ENCODE measurements around the gene VSIG10L.

The VSIG10L gene

DNA sequence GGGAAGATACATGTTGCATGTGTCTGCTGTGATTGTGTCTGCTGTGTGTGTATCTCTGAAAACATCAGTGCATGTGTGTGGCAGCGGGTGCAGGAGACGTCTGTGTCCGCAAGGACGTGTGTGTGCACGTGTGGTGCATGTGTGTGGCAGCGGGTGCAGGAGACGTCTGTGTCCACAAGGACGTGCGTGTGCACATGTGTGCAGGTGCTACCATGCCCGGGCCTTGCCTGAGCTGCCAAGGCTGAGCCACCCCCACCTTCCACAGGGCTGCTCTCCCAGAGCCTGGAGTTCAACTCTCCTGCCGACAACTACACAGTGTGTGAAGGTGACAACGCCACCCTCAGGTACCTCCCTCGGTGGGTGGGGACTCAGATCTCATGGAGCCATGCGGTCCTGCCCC lies 20.1 kb downstream of the VSIG10L start:
- TF ChIP-seq GATA2 (IDR thresholded peaks at IDR 0.05; ENCODE audit: low read depth, low read length) (no peak), GATA3 (IDR thresholded peaks at IDR 0.05; ENCODE audit: low read depth, low read length) (no peak)

DNA sequence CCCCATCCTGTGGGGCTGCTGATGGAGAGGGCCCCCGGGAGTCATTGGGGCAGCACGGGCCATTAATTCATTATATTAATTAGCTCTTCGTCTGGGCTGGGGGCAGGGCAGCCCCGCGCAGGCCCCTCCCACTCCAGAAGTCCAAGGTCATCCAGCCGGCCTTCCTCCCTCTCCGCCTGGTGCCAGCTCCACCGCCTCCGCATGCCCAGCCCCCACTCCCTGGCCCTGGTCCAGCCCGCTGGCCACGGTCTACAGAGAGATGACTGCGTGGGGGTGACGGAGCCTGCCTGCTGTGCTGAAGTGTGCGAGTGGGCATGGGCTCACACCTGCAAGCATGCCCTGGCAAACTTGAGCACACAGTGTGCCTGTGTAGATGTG lies 21.7 kb downstream of the VSIG10L start:
- TF ChIP-seq GATA2 (IDR thresholded peaks at IDR 0.05; ENCODE audit: low read depth, low read length) (0 out of 2 replicates have a peak, but pooled peaks have one; percentile 3), GATA3 (IDR thresholded peaks at IDR 0.05; ENCODE audit: low read depth, low read length) (no peak)

DNA sequence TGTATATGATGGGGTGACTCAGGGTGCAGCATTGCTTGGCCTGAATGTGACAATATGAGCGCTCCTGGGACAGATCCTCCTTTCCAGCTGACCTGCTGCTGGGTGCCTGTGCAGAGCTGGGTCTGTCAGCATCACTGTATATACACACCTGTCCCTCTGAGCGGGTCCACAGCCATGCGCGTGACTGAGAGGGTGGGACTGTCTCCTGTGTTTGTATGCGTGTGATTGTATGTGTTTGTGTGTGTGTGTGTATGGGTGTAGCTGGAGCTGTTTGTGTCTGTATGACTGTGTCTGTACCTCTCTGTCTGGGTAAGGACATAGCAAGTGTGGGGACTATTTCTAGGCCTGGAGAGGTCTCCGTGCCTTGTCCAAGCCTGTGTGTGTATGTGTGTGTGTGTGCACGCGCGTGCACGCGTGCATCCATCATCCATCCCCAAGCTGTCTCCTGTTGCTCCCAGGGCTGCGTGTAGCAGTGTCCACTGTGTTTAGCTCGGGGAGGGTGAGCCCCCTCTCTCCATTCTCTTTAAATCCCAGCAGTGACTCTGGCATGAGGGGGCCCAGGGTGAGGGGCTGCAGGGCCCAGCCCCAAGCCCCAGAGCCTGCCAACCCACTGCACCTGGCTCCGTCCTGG lies 22.2 kb downstream of the VSIG10L start:
- TF ChIP-seq GATA3 (IDR thresholded peaks at IDR 0.05; ENCODE audit: low read depth, low read length): no peak
- no peak for TF ChIP-seq GATA2 (IDR thresholded peaks at IDR 0.05; ENCODE audit: low read depth, low read length)

DNA sequence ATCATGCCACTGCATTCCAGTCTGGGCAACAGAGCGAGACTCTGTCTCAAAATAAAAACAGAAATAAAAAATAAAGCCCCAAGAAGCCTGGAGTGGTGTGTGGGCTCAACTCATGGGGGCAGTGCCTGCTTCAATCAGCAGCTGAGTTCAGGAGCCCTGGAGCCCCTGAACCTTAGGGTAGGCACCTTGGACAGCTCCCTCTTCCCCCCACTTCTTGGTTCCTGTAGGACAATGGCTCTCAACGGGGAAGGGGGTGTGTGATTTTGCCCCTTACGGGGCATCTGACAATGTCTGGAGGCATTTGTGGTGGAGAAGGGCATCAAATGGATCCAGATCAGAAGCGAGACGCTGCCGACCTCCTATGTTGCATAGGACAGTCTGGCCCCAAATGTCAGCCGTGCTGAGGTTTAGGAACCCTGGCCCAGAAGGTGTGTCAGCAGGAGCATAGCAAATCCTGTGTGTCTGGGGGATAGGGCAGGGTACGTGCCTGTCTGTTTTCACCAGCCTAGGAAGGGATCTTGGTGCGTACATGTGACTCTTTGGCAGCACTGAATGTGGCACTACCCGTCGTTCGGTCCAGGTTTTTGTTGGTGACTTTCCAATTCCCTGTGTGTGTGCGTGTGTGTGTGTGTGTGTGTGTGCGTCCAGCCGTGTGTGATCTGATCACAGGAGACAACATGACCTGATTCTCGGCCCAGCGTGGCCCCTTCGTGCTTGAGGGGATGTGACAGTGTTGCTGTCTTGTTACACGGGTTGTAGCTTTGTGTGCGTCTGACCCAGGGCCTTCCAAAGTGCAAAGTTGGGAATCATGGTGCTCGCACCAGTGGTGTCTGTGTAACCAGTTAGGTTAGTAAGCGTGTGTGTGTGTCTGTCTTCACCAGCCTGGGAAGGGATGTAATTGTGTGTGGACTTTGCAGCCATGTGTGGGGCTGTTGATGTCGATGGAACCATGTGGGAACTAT lies 23.0 kb downstream of the VSIG10L start:
- no peak for TF ChIP-seq GATA3 (IDR thresholded peaks at IDR 0.05; ENCODE audit: low read depth, low read length)
- no peak for TF ChIP-seq GATA2 (IDR thresholded peaks at IDR 0.05; ENCODE audit: low read depth, low read length)

DNA sequence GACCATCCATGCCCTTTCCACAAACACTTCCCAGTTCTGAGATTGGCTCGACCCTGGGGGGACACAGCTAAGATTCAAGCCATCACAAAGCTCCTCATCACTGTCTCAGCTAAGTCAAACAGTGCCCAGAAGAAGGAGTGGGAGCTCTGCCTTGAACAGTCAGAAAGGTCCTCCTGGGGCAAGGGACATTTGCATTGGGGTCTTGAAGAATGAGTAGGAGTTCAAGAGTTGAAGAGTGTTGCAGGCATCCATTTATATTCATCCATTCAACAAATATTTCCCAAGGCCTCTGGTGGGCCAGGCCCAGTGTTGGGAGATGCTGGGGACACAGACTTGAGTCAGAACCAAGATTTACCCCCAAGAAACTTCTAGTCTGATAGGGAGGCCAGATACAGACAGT lies 24.0 kb downstream of the VSIG10L start:
- TF ChIP-seq GATA2 (IDR thresholded peaks at IDR 0.05; ENCODE audit: low read depth, low read length) (no peak), GATA3 (IDR thresholded peaks at IDR 0.05; ENCODE audit: low read depth, low read length) (no peak)

DNA sequence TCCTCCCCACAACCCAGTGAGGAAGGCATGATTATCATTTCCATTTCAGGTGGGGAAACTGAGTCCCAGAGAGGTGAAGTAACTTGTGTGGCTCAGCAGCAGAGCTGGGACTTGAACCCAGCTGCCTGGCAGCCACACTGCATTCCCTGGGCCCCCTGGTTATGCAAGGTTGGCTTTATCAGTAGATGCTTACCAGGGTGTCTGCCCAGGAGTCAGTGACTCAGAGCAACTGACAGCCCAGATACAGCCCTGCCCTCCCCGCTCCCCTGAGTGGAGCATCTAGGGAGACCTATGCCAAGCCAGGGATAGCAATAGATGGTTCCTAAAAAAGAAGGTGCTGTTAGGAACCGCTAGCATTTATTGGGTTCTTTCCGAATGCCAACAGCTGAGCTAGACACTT lies 24.6 kb downstream of the VSIG10L start:
- no peak for TF ChIP-seq GATA2 (IDR thresholded peaks at IDR 0.05; ENCODE audit: low read depth, low read length)
- TF ChIP-seq GATA3 (IDR thresholded peaks at IDR 0.05; ENCODE audit: low read depth, low read length): no peak

DNA sequence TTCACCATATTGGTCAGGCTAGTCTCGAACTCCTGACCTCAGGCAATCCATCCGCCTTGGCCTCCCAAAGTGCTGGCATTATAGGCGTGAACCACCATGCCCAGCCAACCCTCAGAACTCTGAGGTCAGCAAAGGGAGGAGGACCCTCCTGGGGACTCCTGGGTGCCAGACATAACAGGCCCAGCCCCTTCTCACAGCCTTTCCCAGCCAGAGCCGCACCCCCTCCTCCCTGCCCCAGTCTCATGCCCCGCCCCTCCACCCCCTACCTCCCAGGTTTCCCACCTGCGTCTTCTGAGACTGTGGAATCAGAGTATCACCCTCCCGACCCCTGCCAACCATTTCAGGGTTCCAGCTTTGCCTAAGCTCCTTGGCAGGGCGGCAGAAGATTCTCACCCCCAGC lies 25.3 kb downstream of the VSIG10L start:
- no peak for TF ChIP-seq GATA2 (IDR thresholded peaks at IDR 0.05; ENCODE audit: low read depth, low read length)
- no peak for TF ChIP-seq GATA3 (IDR thresholded peaks at IDR 0.05; ENCODE audit: low read depth, low read length)

DNA sequence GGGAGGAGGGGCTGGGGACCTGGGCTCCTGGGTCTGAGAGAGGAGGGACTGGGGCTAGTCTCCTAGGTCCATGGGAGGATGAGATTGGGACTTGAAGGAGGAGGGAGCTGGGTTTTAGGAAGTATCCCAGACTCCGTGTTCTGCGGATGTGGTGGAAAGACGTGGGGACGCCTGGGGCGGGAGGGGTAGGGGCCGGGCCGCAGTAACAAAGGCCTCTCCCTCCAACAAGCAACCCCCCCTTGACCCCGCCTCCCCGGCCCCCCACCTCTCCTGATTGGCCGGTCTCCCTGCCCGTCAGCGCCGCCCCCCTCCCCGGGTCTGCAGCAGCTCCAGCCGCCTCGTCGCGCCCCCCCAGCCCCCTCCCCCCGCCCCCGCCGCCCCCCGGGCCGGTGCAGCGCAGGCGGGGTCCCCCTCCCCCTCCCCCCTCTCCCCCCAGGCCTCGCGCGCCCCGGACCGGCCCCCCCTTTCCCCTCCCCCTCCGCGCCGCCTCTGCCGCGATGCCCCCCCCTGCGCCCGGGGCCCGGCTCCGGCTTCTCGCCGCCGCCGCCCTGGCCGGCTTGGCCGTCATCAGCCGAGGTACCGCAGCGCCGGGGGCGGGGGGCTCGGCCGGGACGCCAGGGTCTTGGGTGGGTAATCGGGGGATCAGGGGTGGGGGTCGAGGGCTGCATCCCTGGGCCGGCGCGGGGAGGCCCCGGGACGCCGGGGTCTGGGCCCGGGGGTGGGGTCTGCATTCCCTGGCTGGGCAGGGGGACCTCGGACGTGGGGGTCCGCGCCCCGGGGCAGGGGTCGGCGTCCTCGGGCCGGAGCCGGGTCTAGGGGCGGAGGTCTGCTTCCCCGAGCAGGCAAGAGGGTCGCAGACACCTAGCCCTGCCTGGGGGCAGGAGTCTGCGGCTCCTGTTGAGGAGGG lies 30.3 kb downstream of the VSIG10L start, which contains the start of gene IGLON5:
IGLON5 (plus strand) TSS at position 294 of the 907 bp plus-strand sequence; CDS start at position 498, 204 bp downstream.
- no peak for TF ChIP-seq GATA3 (IDR thresholded peaks at IDR 0.05; ENCODE audit: low read depth, low read length)
- TF ChIP-seq GATA2 (IDR thresholded peaks at IDR 0.05; ENCODE audit: low read depth, low read length): no peak

DNA sequence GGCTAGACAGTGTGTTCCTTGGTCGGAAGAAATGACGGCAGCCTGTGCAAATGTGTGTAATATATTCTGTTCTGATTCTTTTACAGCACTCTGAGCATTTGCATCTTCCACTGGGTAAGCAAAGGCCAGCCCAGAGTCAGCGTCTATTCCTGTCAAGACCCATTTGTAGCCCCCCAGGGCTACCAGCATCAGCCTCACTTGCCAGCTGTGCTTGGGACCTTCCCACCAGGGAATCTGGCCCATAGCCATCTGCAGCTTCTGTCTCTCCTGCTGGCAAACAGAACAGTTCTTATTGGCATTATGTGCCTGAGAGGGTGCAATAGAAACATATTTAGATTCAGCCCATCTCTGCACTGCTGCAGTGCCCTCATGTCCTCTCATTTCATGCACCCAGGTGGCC lies 36.5 kb downstream of the VSIG10L start:
- no peak for TF ChIP-seq GATA3 (IDR thresholded peaks at IDR 0.05; ENCODE audit: low read depth, low read length)
- TF ChIP-seq GATA2 (IDR thresholded peaks at IDR 0.05; ENCODE audit: low read depth, low read length): no peak

DNA sequence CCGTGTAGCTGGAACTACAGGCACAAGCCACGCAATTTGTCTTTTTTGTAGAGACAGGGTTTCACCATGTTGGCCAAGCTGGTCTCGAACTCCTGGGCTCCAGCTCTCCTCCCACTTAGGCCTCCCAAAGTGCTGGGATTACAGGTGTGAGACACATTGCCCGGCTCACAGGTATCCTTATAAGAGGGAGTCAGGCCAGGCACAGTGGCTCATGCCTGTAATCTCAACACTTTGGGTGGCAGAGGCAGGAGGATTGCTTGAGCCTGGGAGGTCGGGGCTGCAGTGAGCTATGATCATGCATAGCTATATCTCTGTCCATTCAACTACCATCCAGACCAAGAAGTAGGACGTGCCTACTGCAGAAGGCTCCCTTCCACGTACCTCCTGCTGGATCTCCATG lies 40.7 kb downstream of the VSIG10L start:
- TF ChIP-seq GATA3 (IDR thresholded peaks at IDR 0.05; ENCODE audit: low read depth, low read length) (no peak), GATA2 (IDR thresholded peaks at IDR 0.05; ENCODE audit: low read depth, low read length) (no peak)

DNA sequence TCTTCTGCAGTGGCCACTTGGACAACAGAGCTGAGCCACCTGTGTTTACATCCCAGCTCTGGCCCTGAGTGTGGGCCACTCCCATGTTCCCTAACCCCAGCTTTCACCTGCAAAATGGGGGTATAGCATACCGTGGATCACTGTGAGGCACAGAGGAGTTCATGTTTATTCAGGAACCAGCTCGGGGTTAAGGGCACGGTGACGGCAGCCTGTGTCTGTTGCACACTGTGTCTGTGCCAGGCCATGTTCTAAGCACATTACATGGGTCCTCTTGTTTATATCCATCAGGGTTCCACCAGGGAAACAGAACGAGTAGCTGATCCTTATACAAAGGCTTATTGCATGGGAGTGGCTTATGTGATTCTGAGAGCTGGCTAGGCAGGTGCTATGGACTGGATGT lies 44.5 kb downstream of the VSIG10L start:
- no peak for TF ChIP-seq GATA3 (IDR thresholded peaks at IDR 0.05; ENCODE audit: low read depth, low read length)
- no peak for TF ChIP-seq GATA2 (IDR thresholded peaks at IDR 0.05; ENCODE audit: low read depth, low read length)

DNA sequence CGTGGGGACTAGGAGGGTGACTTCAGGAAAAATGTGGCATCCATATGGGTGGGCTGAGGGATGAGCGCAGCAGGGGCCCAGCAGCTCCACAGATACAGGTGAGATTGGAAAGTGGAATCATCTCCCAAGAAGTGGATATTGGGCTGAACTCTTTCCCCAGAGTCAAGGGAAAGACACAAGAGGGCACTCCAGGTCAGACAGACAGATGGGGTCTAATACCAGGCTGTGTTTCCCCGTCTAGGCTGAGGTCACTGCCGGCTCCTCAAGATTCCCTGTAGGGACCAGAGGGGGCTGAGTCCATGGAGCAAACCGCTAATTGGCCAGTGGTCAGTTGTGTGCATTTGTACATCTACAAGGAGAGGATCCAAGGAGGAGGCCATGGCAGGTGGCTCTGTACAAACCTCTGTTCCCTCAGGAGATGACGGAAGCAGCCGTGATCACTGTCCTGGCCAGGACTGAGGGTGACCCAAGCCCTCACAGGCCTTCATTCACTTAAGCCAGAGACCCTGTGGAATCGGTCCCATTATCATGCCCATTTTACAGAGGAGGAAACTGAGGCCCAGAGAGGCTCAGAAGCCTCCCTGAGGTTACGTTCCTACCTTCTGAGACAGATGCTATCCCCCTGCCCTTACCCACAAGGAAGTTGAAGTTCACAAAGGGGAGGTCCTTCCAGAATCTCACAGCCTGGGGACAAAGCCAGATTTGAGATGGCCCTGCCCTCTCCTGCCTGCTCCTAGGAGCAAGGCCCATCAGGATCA lies 45.4 kb downstream of the VSIG10L start:
- no peak for TF ChIP-seq GATA3 (IDR thresholded peaks at IDR 0.05; ENCODE audit: low read depth, low read length)
- no peak for TF ChIP-seq GATA2 (IDR thresholded peaks at IDR 0.05; ENCODE audit: low read depth, low read length)

All from SH-SY5Y (cell line).